ENCODE data around the gene RANBP10.

RANBP10 gene

DNA sequence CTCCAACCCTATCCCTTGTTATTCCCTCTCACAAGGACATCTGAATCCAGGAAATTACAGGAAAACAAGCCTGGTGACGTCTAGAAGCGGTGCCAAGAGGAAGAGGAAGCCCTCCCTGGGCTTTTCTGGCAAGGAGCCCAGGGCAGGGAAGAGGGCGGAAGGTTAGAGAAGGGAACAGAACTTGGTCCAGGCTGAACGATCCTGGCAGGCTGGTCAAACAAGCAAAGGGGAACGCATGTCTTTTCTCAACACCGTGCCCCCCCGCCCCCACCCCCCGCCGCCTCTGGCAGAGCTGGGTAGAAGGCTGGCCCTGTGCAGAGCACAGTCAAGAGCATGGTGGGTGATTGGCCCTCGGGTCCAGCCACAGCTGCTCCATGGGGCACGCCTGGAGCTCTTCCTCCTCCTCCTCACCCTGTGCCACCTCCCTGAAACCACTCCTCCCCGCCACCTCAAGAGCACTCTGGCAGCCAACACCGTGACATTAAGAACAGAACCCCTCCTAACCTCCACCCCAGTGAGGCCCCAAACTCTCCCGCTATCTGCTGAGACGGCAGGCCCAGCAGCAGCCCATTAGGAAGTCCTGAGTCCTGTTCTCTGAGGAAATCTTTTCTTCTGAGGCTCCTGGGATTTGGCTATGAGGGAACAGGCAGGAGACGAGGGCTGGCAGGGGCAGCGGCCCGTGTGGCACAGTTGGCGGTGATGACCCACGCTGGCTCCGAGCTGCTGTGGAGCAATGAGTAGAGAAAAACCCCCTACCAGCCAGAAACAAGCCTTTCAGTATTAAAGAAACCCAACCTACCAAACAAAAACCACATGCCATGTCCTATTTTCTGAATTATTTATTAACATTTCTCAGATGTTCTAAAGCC, 132.4 kb downstream of the RANBP10 start:
- DNase-seq, result no peak

Data from activated T-cell treated with anti-CD3 and anti-CD28 coated beads, Interleukin-2, amount 50 U/mL, for 1 hour (primary cell).